Lung (tissue), 12 donors: Measurements from ENCODE around the gene SLC39A5. TPM values are rescaled to one million over a fixed set of nuclear protein-coding genes. Genes with fewer than 3 reads are reported as not detected.
"Not testable (repeated sequence)": the region's sequence is repeated elsewhere in the genome, so short reads cannot be mapped to it uniquely, and the experiment has no call there.

ENCODE experiments used
- ATAC-seq: fragments of 200-7000 bp; cut with Tn5 transposase; one replicate; pipeline ENCODE4 v1.9.1; 2020; ENCODE audit warnings: moderate number of reproducible peaks; ENCODE audit not compliant: insufficient read depth, low FRiP score
- DNase-seq, 3 donors: peaks; one replicate each; pipeline ENCODE4 v3.0.0-alpha.2; 2013 to 2017
- H3K27ac ChIP-seq, 2 donors: one replicate each; pipeline ENCODE4 v1.5.1; 2013; ENCODE audit warnings: mild to moderate bottlenecking in 2 of 2, moderate library complexity in 2 of 2, control low read depth in 1 of 2, inconsistent platforms in 1 of 2, low read depth in 1 of 2, low read length in 1 of 2
- H3K27me3 ChIP-seq, 3 donors: one replicate each; pipeline ENCODE4 v1.5.1; 2013; ENCODE audit warnings: low read length in 2 of 3; ENCODE audit not compliant: control insufficient read depth in 3 of 3, insufficient read depth in 3 of 3
- H3K36me3 ChIP-seq, 4 donors: one replicate each; pipeline ENCODE4 v1.5.1; 2013; ENCODE audit warnings: low read length in 4 of 4, mild to moderate bottlenecking in 1 of 4, moderate library complexity in 1 of 4; ENCODE audit not compliant: control insufficient read depth in 4 of 4, insufficient read depth in 4 of 4
- H3K4me1 ChIP-seq, 5 donors: one replicate each; pipeline ENCODE4 v1.5.1; 2013; ENCODE audit warnings: low read length in 5 of 5, mild to moderate bottlenecking in 2 of 5, moderate library complexity in 1 of 5; ENCODE audit not compliant: control insufficient read depth in 5 of 5, insufficient read depth in 5 of 5
- H3K4me3 ChIP-seq: one replicate; pipeline ENCODE4 v1.5.1; 2013; ENCODE audit warnings: mild to moderate bottlenecking, control low read depth, moderate library complexity
- H3K9ac ChIP-seq, 2 donors: one replicate each; pipeline ENCODE4 v1.5.1; 2013; ENCODE audit warnings: low read length in 2 of 2, control low read depth in 1 of 2; ENCODE audit not compliant: insufficient read depth in 1 of 2
- H3K9me3 ChIP-seq, 4 donors: one replicate each; pipeline ENCODE4 v1.5.1; 2013; ENCODE audit warnings: low read length in 3 of 4, mild to moderate bottlenecking in 1 of 4, moderate library complexity in 1 of 4; ENCODE audit not compliant: control insufficient read depth in 4 of 4, insufficient read depth in 3 of 4
- WGBS, 2 donors: extraction: QIAGEN DNeasy Blood & Tissue Kit; methylation state at CpG; one replicate each; pipeline ENCODE4 v1.1.7; 2013; 5-methylcytosine and 5-hydroxymethylcytosine counted together
- polyA plus RNA-seq, 2 donors: library from polyadenylated mRNA; stranded (reverse); fragments of 200-250 nt; gene quantifications; one replicate each; pipeline ENCODE4 v1.2.1, GENCODE V29; 2013
- total RNA-seq, 2 donors: library from RNA; depleted of rRNA in 1 of 2; stranded (reverse); fragments of >200 nt in 1 of 2; gene quantifications; one replicate each; pipeline ENCODE4 v1.2.1, GENCODE V29; 2014 to 2021
- TF ChIP-seq, protein P1 (sequence below): IDR thresholded peaks from 2 replicates; pipeline ENCODE4 v1.5.1; 2012; ENCODE audit warnings: mild to moderate bottlenecking; ENCODE audit errors: control extremely low read depth, extremely low read depth
- donor health status: control.
- donor health status: control.
- donor health status: Bipolar disorder and iron deficiency.
- donor health status: healthy.
- donor health status: DM: yes; HTN: yes; CAD: no.

SLC39A5 gene
- total and polyA plus RNA-seq, 4 donors = 0.13 to 1.1 (median 0.45) TPM

DNA sequence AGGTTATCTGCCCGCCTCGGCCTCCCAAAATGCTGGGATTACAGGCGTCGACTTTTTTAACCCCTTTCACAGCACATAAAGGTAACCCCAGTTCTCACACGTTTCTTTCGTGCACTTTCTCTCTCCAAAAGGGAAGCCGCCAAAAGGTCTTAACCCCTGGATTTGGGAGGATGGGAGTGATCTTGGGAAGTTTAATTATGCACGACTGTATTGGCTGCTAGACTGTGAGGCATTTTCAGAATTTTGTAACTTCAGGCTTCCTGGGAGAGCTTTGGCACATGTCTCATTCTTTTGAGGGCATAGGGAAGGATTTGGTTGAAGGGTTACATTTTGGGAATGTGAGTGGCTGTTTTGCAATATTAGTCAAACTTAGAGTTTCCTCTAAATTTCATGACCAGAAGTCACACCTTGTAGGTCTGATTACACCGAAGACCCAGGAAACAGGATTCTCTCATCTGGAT, 39.1 kb upstream of the SLC39A5 start:
- ATAC-seq (no peak), DNase-seq (peak; percentile 16 to 35 (median 19))
- WGBS, 2 donors = 19 to 27% methylated on average over 9 of the region's 9 CpGs
- no peak overlapping the region for H3K4me3 ChIP-seq
- H3K9ac ChIP-seq = peak overlapping the region; percentile 40 to 86
- TF ChIP-seq, protein P1, sequence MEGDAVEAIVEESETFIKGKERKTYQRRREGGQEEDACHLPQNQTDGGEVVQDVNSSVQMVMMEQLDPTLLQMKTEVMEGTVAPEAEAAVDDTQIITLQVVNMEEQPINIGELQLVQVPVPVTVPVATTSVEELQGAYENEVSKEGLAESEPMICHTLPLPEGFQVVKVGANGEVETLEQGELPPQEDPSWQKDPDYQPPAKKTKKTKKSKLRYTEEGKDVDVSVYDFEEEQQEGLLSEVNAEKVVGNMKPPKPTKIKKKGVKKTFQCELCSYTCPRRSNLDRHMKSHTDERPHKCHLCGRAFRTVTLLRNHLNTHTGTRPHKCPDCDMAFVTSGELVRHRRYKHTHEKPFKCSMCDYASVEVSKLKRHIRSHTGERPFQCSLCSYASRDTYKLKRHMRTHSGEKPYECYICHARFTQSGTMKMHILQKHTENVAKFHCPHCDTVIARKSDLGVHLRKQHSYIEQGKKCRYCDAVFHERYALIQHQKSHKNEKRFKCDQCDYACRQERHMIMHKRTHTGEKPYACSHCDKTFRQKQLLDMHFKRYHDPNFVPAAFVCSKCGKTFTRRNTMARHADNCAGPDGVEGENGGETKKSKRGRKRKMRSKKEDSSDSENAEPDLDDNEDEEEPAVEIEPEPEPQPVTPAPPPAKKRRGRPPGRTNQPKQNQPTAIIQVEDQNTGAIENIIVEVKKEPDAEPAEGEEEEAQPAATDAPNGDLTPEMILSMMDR = no peak
- H3K27me3 ChIP-seq = no peaks in the 10 kb centered on the region
- H3K27ac ChIP-seq = peak overlapping the region; percentile 77 to 87
- no peaks in the 10 kb centered on the region for H3K9me3 ChIP-seq
- H3K4me1 ChIP-seq = peaks cover 0 to 22% (median 5%) of the 10 kb centered on the region in 5 donors
- H3K36me3 ChIP-seq = peaks cover 0 to 4% (median 2%) of the 10 kb centered on the region in 4 donors

GRCh38 chr12:56192582-56192981, 37.3 kb upstream of the SLC39A5 start:
- DNase-seq (no peak), ATAC-seq (no peak)
- TF ChIP-seq, protein P1 = no peak

GRCh38 chr12:56193025-56193578, 36.7 kb upstream of the SLC39A5 start:
- Histone ChIP-seq H3K4me3 (no peak overlapping the region), H3K9ac (peak overlapping the region in 1 of 2 donors; percentile 9), H3K27ac (no peak overlapping the region), H3K36me3 (no peaks in the 10 kb centered on the region), H3K27me3 (no peaks in the 10 kb centered on the region), H3K9me3 (no peaks in the 10 kb centered on the region), H3K4me1 (peaks cover 0 to 13% (median under 1%) of the 10 kb centered on the region in 5 donors)
- TF ChIP-seq, protein P1 = peak; percentile 83
- 47 to 63% methylated on average over 1 of the region's 1 CpG for WGBS, 2 donors
- ATAC-seq (no peak), DNase-seq (peak; percentile 77 to 90 (median 90))

More at GRCh38 chr12:56192582-56192981, 37.3 kb upstream of the SLC39A5 start:
- no peaks in the 10 kb centered on the region for H3K9me3 ChIP-seq
- H3K4me3 ChIP-seq = no peak overlapping the region
- H3K4me1 ChIP-seq = peaks cover 0 to 18% (median 3%) of the 10 kb centered on the region in 5 donors
- no peak overlapping the region for H3K27ac ChIP-seq
- no peaks in the 10 kb centered on the region for H3K36me3 ChIP-seq
- no peaks in the 10 kb centered on the region for H3K27me3 ChIP-seq
- H3K9ac ChIP-seq = no peak overlapping the region

- WGBS, 2 donors = 65 to 76% methylated on average over 11 of the region's 11 CpGs
- H3K9ac ChIP-seq, H3K36me3 ChIP-seq, H3K9me3 ChIP-seq, DNase-seq, H3K4me1 ChIP-seq, H3K27me3 ChIP-seq, H3K4me3 ChIP-seq: not testable (repeated sequence)
- ATAC-seq = peak; percentile 45
- H3K27ac ChIP-seq = peak overlapping the region; percentile 21 to 22
These were observed 32.9 kb upstream of the SLC39A5 start for GRCh38 chr12:56196818-56197550.
